ENCODE results near the gene CRHR1. TPM values are rescaled to one million over a fixed set of nuclear protein-coding genes. Genes with fewer than 3 reads are reported as not detected.

CRHR1 gene
- total RNA-seq, 6 experiments from 2014 or later, result not detected

GRCh38 chr17:45846646-45847045 lies 62.5 kb downstream of the CRHR1 start:
- H3K9me3 ChIP-seq, result no peaks in the 10 kb centered on the region
- H3K27ac ChIP-seq, result no peak overlapping the region
- intact Hi-C loops (cut with DNase I), result no loop called here
- no peaks in the 10 kb centered on the region for H3K27me3 ChIP-seq
- no peaks in the 10 kb centered on the region for H3K36me3 ChIP-seq
- TF ChIP-seq CTCF (IDR thresholded peaks at IDR 0.05) (no peak), POLR2A (IDR thresholded peaks at IDR 0.05) (no peak)
- DNase-seq (no peak), ATAC-seq (no peak)
- no peak overlapping the region for H3K4me3 ChIP-seq
- H3K4me1 ChIP-seq, result no peaks in the 10 kb centered on the region
- 85% methylated on average over 5 of the region's 9 CpGs for WGBS (ENCODE audit: insufficient coverage, low coverage, low lambda C conversion rate, missing lambda C conversion rate)

GRCh38 chr17:45847101-45847500 lies 63.0 kb downstream of the CRHR1 start:
- TF ChIP-seq CTCF (IDR thresholded peaks at IDR 0.05) (no peak), POLR2A (IDR thresholded peaks at IDR 0.05) (no peak)

GRCh38 chr17:45847747-45848146 lies 63.6 kb downstream of the CRHR1 start:
- Histone ChIP-seq H3K36me3 (no peaks in the 10 kb centered on the region), H3K4me3 (no peak overlapping the region), H3K9me3 (no peaks in the 10 kb centered on the region), H3K27ac (no peak overlapping the region), H3K4me1 (no peaks in the 10 kb centered on the region), H3K27me3 (no peaks in the 10 kb centered on the region)
- intact Hi-C loops (cut with DNase I), result no loop called here
- 66% methylated on average over 5 of the region's 5 CpGs for WGBS (ENCODE audit: insufficient coverage, low coverage, low lambda C conversion rate, missing lambda C conversion rate)
- no peak for DNase-seq
- ATAC-seq, result no peak
- TF ChIP-seq POLR2A (IDR thresholded peaks at IDR 0.05) (no peak), CTCF (IDR thresholded peaks at IDR 0.05) (no peak)

More at GRCh38 chr17:45847101-45847500, 63.0 kb downstream of the CRHR1 start:
- Histone ChIP-seq H3K9me3 (no peaks in the 10 kb centered on the region), H3K36me3 (no peaks in the 10 kb centered on the region), H3K27me3 (no peaks in the 10 kb centered on the region), H3K4me3 (no peak overlapping the region), H3K4me1 (no peaks in the 10 kb centered on the region), H3K27ac (no peak overlapping the region)
- no peak for ATAC-seq
- no peak for DNase-seq
- 60% methylated on average over 1 of the region's 4 CpGs for WGBS (ENCODE audit: insufficient coverage, low coverage, low lambda C conversion rate, missing lambda C conversion rate)
- intact Hi-C loops (cut with DNase I), result no loop called here

- Histone ChIP-seq H3K27me3 (no peaks in the 10 kb centered on the region), H3K36me3 (no peaks in the 10 kb centered on the region), H3K4me3 (no peak overlapping the region), H3K9me3 (no peaks in the 10 kb centered on the region), H3K27ac (no peak overlapping the region), H3K4me1 (no peaks in the 10 kb centered on the region)
- TF ChIP-seq CTCF (IDR thresholded peaks at IDR 0.05) (no peak), POLR2A (IDR thresholded peaks at IDR 0.05) (no peak)
- ATAC-seq, result no peak
- intact Hi-C loops (cut with DNase I), result no loop called here
- no peak for DNase-seq
- WGBS (ENCODE audit: insufficient coverage, low coverage, low lambda C conversion rate, missing lambda C conversion rate), result 74% methylated on average over 4 of the region's 9 CpGs
These were observed 64.3 kb downstream of the CRHR1 start for GRCh38 chr17:45848405-45848804.

All from right lobe of liver (tissue), 6 donors.